ENCODE data around the gene MMP2.

- TF ChIP-seq CTCF (IDR thresholded peaks at IDR 0.05; ENCODE audit: insufficient read depth, low read depth, low read length) (no peak), EZH2 (IDR thresholded peaks at IDR 0.05; ENCODE audit: insufficient read depth, low read length) (no peak)
Observed at GRCh38 chr16:55477736-55478135, 1.3 kb upstream of the MMP2 start.
